Measurements from ENCODE around the gene THYN1. TPM values are rescaled to one million over a fixed set of nuclear protein-coding genes. Genes with fewer than 3 reads are reported as not detected.

THYN1 gene
- total RNA-seq, 1 experiment from 2014 or later: 33.4 TPM

GRCh38 chr11:134224710-134225664 is 28.2 kb downstream of the THYN1 start:
- no TSS peak for BruUV-seq (replicated peaks)
- Mint-ChIP-seq H3K4me3 (ENCODE audit: unreplicated experiment) (peak overlapping the region; percentile 93), H3K4me1 (ENCODE audit: insufficient read depth, unreplicated experiment) (peaks cover 47% of the 10 kb centered on the region), H3K36me3 (ENCODE audit: insufficient read depth, unreplicated experiment) (peaks cover 14% of the 10 kb centered on the region), H3K27ac (ENCODE audit: low read depth, unreplicated experiment) (peak overlapping the region; percentile 46), H3K27me3 (ENCODE audit: insufficient read depth, unreplicated experiment) (no peaks in the 10 kb centered on the region), H3K9me3 (ENCODE audit: unreplicated experiment) (no peaks in the 10 kb centered on the region)
- no peak for TF ChIP-seq CTCF (IDR thresholded peaks at IDR 0.05; ENCODE audit: unreplicated experiment)
- intact Hi-C loops (cut with micrococcal nuclease): loop anchor here (2.0 kb wide), 1 partner anchor 28 kb away; the partner anchor contains the start of genes ACAD8 and THYN1
- POLR2A ChIA-PET: interaction anchor here (0.6 to 4.9 kb wide), 26 partner anchors 9 to 297 kb away, joined by 3 to 52 read pairs (median 4); partner anchors contain the start of genes ACAD8 and THYN1
- DNase-seq (ENCODE audit: unreplicated experiment): peak; percentile 49
- CTCF ChIA-PET: interaction anchor here (0.6 to 1.2 kb wide), 7 partner anchors 12 to 271 kb away, joined by 3 to 4 read pairs (median 3); no protein-coding TSS in a partner anchor

- Mint-ChIP-seq H3K27ac (ENCODE audit: low read depth, unreplicated experiment) (peak within 1 kb of the TSS; percentile 93), H3K36me3 (ENCODE audit: insufficient read depth, unreplicated experiment) (peaks cover 14% of the 10 kb centered on the region), H3K27me3 (ENCODE audit: insufficient read depth, unreplicated experiment) (no peaks in the 10 kb centered on the region), H3K4me3 (ENCODE audit: unreplicated experiment) (peak within 1 kb of the TSS; percentile 93), H3K9me3 (ENCODE audit: unreplicated experiment) (no peaks in the 10 kb centered on the region), H3K4me1 (ENCODE audit: insufficient read depth, unreplicated experiment) (peaks cover 41% of the 10 kb centered on the region)
- intact Hi-C loops (cut with micrococcal nuclease): loop anchor here (2.0 kb wide), 1 partner anchor 29 kb away; the partner anchor contains the start of genes ACAD8 and THYN1
- peak; percentile 97 for DNase-seq (ENCODE audit: unreplicated experiment)
- ChIA-PET CTCF (interaction anchor here (0.8 to 1.2 kb wide), 7 partner anchors 11 to 270 kb away, joined by 3 to 4 read pairs (median 3); no protein-coding TSS in a partner anchor), POLR2A (interaction anchor here (0.6 to 4.9 kb wide), 25 partner anchors 10 to 297 kb away, joined by 3 to 52 read pairs (median 4); partner anchors contain the start of genes ACAD8 and THYN1)
- no peak for TF ChIP-seq CTCF (IDR thresholded peaks at IDR 0.05; ENCODE audit: unreplicated experiment)
- no TSS peak for BruUV-seq (replicated peaks)
Measured at GRCh38 chr11:134223836-134224709, 29.1 kb downstream of the THYN1 start, which contains the start of the genes NCAPD3 and VPS26B. NCAPD3 (minus strand) TSS chr11:134223967; CDS start chr11:134223926, 41 bp downstream. VPS26B (plus strand) TSS chr11:134224671; CDS start chr11:134225123, 452 bp downstream.

- CTCF ChIA-PET: interaction anchor here (0.7 to 1.2 kb wide), 2 partner anchors 16 kb away, joined by 4 read pairs; no protein-coding TSS in a partner anchor
- TSS peak; percentile 26 for BruUV-seq (replicated peaks)
Measured at GRCh38 chr11:134223121-134223520, 30.0 kb downstream of the THYN1 start.

More at GRCh38 chr11:134223121-134223520, 30.0 kb downstream of the THYN1 start:
- peak; percentile 14 for DNase-seq (ENCODE audit: unreplicated experiment)
- intact Hi-C loops (cut with micrococcal nuclease): no loop called here
- no peaks in the 10 kb centered on the region for H3K9me3 Mint-ChIP-seq (ENCODE audit: unreplicated experiment)
- peak overlapping the region; percentile 93 for H3K27ac Mint-ChIP-seq (ENCODE audit: low read depth, unreplicated experiment)
- H3K4me3 Mint-ChIP-seq (ENCODE audit: unreplicated experiment): peak overlapping the region; percentile 93
- H3K4me1 Mint-ChIP-seq (ENCODE audit: insufficient read depth, unreplicated experiment): peaks cover 41% of the 10 kb centered on the region
- no peaks in the 10 kb centered on the region for H3K27me3 Mint-ChIP-seq (ENCODE audit: insufficient read depth, unreplicated experiment)
- POLR2A ChIA-PET: interaction anchor here (0.6 to 4.9 kb wide), 6 partner anchors 11 to 267 kb away, joined by 3 to 52 read pairs (median 4); partner anchors contain the start of genes ACAD8 and THYN1
- TF ChIP-seq CTCF (IDR thresholded peaks at IDR 0.05; ENCODE audit: unreplicated experiment): no peak
- peaks cover 14% of the 10 kb centered on the region for H3K36me3 Mint-ChIP-seq (ENCODE audit: insufficient read depth, unreplicated experiment)

All from MCF 10A (cell line).